DOHH2 (cell line): ENCODE data around the gene EDN1.

Source experiments
- CTCF ChIP-seq: fragments of 200-600 bp; sonication (generic); IDR thresholded peaks from one replicate; pipeline ENCODE4 v1.5.1; 2014; ENCODE audit warnings: antibody characterized with exemption, mild to moderate bottlenecking, low read depth, low read length; ENCODE audit not compliant: poor library complexity, severe bottlenecking
- EZH2phosphoT487 ChIP-seq: fragments of 200-600 bp; sonication (generic); IDR thresholded peaks from 2 replicates; pipeline ENCODE4 v1.6.1; 2017; ENCODE audit warnings: borderline replicate concordance, mild to moderate bottlenecking, antibody characterized with exemption, low read length, moderate library complexity, mixed read lengths

DNA sequence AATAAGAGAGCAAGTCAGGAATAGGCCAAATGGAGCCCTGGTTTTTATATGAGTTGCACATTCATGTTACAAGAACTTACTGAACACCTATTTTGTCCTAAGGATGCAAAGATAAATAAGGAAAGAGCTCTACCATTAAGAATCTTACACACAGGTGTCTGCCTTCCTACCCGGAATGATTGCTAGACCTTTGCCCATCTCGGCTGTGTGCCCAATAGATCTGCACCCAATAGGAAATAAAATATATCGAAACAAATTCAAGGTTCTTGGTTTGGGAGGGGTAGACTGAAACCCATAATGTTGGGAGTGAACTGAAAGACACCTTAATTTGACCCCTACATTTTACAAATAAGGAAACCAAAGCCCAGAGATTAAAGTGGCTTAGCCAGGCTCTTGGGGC, 48.9 kb downstream of the EDN1 start:
- no peak for TF ChIP-seq CTCF
- no peak for TF ChIP-seq EZH2phosphoT487
